ENCODE data around the gene KIF1B.

- no peak for TF ChIP-seq CTCF (IDR thresholded peaks at IDR 0.05)
- TF ChIP-seq ZFX (IDR thresholded peaks at IDR 0.05; ENCODE audit: borderline replicate concordance), result no peak
These were observed 130.7 kb downstream of the KIF1B start for GRCh38 chr1:10340930-10341590.

Data from 22Rv1 (cell line).